ENCODE measurements around the gene SNURF.
"Not testable (repeated sequence)": the region's sequence is repeated elsewhere in the genome, so short reads cannot be mapped to it uniquely, and the experiment has no call there.

Gene SNURF

DNA sequence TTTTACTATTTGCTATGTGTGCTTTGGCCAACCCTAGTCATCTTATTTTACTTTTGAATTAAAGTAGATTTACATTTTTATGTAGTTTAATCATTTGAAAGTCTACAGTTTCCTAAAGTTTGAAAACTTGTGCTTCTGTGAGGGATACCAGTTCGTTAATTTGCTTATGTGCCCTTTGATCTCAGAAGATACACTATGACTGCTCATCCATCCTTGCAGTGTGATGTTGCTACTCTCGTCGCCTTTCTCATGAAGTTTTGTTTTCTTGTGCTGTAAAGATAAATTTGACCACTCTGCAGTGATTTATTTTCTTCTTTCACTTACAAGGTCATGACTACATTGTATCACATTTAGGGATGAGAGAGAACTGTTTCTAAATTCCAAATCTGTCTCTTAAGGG is 16.3 kb downstream of the SNURF start:
- DNase-seq (ENCODE audit: low read depth) = no peak

- DNase-seq (ENCODE audit: low read depth) = no peak
These were observed 17.0 kb downstream of the SNURF start for GRCh38 chr15:24971772-24972171.

- DNase-seq (ENCODE audit: low read depth) = not testable (repeated sequence)
These were observed 17.9 kb downstream of the SNURF start for GRCh38 chr15:24972707-24973106.

DNA sequence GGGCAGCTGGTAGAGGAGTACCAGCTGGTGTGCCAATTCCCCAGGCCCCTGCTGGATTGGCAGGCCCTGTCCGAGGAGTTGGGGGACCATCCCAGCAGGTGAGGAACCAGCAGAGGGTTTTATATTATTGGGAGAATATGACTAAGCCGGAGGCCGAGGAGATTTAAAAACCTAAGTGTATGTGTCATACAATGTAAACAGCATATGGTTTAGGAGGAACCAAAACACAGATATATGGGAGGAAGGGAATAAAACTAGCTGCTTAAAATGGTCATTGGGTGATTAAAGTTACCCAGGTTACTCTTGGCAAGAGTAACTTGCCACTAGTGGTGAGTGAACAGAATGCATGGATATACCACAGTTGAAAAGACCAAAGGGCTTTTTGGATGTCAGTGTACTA is 22.1 kb downstream of the SNURF start:
- DNase-seq (ENCODE audit: low read depth) = no peak

DNA sequence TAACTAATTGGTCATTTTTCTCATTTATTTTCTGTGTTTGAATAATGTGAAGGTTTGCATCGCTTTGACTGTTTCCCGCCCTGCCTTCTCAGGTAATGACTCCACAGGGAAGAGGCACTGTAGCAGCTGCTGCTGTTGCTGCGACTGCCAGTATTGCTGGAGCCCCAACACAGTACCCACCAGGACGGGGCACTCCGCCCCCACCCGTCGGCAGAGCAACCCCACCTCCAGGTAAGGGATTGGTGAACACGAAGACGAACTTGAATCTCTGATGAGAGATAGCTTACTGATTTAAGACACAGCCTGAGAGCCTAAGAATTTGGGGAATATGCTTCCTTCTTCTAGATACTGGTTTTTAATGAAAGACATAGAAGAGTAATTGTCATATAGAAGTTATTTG is 22.9 kb downstream of the SNURF start:
- no peak for DNase-seq (ENCODE audit: low read depth)

DNA sequence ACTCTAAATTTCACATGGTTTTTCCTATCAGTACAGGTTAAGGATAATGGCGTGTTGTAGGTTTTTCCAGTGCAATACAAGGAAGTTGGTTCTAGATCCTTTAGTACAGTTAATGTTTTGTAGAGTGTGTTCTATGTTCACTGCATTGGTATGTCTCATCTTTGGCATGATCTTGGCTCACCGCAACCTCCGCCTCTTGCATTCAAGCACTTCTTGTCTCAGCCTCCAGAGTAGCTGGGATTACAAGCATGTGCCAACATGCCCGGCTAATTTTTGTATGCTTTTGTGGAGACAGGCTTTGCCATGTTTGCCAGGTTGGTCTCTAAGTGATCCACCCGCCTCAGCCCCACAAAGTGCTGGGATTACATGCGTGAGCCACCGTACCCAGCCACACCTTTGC is 30.4 kb downstream of the SNURF start:
- no peak for DNase-seq (ENCODE audit: low read depth)

DNA sequence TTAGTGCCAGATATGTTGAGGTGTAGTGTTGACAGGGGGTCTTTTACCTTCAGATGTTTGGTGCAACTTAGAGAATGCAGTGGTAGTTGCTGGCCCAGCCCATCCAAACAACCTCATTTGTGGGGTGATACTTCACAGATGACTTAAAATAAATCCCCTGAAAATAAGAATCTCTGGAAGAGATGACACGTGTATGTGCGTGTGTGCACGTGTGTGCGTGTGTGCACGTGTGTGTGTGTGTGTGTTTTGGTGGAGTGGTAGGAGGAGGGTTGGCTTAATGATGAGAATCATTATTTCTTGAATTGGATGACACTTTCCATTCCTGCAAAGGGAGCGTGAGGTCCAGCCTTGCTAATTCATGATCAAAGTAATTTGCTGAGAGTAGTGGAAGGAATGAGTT is 31.9 kb downstream of the SNURF start:
- DNase-seq (ENCODE audit: low read depth) = no peak
